ENCODE results near the gene AGMO. TPM values are rescaled to one million over a fixed set of nuclear protein-coding genes. Genes with fewer than 3 reads are reported as not detected.

AGMO gene
- polyA plus RNA-seq, 3 donors, result not detected

DNA sequence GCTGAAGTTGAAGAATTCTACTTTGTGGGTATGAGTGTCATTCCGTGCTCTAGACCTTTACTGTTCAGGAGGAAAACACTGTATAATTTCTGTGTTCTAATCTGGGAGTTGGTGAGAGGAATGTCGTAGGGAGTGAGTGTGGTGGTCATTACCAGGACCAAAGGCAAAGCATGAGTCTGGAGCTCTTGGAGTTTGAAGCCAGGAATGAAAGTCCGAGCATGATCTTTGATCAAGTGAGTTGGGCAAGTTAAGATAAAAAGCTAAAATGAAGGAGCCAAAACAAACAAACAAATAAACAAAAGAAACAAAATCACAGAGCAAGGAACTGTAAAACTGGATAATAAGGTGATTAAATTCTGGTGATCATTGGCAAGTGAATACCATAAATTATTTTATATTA is 161.4 kb downstream of the AGMO start:
- no peak overlapping the region for H3K4me2 ChIP-seq (replicated peaks; ENCODE audit: extremely low read depth, low read length, poor library complexity, severe bottlenecking)
- 94% methylated on average over 2 of the region's 3 CpGs for WGBS (ENCODE audit: insufficient coverage)
- Mint-ChIP-seq H3K27me3 (ENCODE audit: low read depth in 3 of 3) (peaks cover 0 to 2% (median 0%) of the 10 kb centered on the region in 3 donors), H3K27ac (no peak overlapping the region), H3K4me1 (no peaks in the 10 kb centered on the region), H3K36me3 (no peaks in the 10 kb centered on the region), H3K9me3 (peaks cover 7 to 17% (median 14%) of the 10 kb centered on the region in 7 donors), H3K4me3 (no peak overlapping the region)
- H3K4me3 ChIP-seq (replicated peaks in 1 of 3; ENCODE audit: low read depth in 2 of 3, low read length in 3 of 3), result no peak overlapping the region
- no peaks in the 10 kb centered on the region for H3K36me3 ChIP-seq (replicated peaks in 1 of 2; ENCODE audit: control insufficient read depth in 1 of 2, insufficient read depth in 2 of 2, low read length in 2 of 2)
- no peak for DNase-seq
- no peak overlapping the region for H2AFZ ChIP-seq (ENCODE audit: insufficient read depth, low read depth, low read length, poor library complexity, severe bottlenecking)
- no peak for TF ChIP-seq CTCF (IDR thresholded peaks at IDR 0.05)
- no peak overlapping the region for H3K27ac ChIP-seq (ENCODE audit: low read depth in 1 of 2, low read length in 2 of 2)
- intact Hi-C loops (cut with micrococcal nuclease), result no loop called here
- H3K9me3 ChIP-seq (replicated peaks in 1 of 2; ENCODE audit: control insufficient read depth in 1 of 2, insufficient read depth in 1 of 2, low read length in 2 of 2), result peaks cover 21 to 22% of the 10 kb centered on the region in 2 donors
- H3K27me3 ChIP-seq (ENCODE audit: control insufficient read depth in 2 of 2, insufficient read depth in 2 of 2, low read length in 2 of 2), result no peaks in the 10 kb centered on the region
- H3K79me2 ChIP-seq (ENCODE audit: insufficient read depth, low read length), result no peaks in the 10 kb centered on the region
- H4K20me1 ChIP-seq (ENCODE audit: insufficient read depth, low read length), result no peaks in the 10 kb centered on the region
- no peak overlapping the region for H3K9ac ChIP-seq (ENCODE audit: insufficient read depth, low read length, poor library complexity, severe bottlenecking)
- H3K4me1 ChIP-seq (ENCODE audit: control insufficient read depth in 1 of 2, insufficient read depth in 2 of 2, low read length in 2 of 2), result no peaks in the 10 kb centered on the region

DNA sequence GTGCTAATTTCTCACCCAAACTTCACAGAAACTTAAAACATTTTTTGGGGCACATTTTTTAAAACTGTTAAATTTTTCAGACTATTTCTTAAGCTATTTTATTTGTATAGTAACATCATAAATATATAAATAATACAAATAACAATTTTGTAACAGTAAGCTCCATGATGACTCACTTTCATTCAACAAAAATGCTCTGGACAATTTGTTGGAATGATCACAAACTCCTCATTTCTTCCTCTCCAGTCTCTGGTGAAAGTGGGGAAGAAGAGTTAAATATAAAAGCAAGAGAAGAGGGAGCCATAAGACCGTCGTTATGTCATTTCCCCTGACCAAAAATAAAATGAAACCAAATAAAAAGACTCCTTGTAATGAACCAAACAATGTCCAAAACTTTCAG is 162.4 kb downstream of the AGMO start:
- no peak for TF ChIP-seq CTCF (IDR thresholded peaks at IDR 0.05)
- H3K36me3 ChIP-seq (replicated peaks in 1 of 2; ENCODE audit: control insufficient read depth in 1 of 2, insufficient read depth in 2 of 2, low read length in 2 of 2), result no peaks in the 10 kb centered on the region
- H4K20me1 ChIP-seq (ENCODE audit: insufficient read depth, low read length), result no peaks in the 10 kb centered on the region
- no peak overlapping the region for H3K4me2 ChIP-seq (replicated peaks; ENCODE audit: extremely low read depth, low read length, poor library complexity, severe bottlenecking)
- DNase-seq, result no peak
- H3K9me3 ChIP-seq (replicated peaks in 1 of 2; ENCODE audit: control insufficient read depth in 1 of 2, insufficient read depth in 1 of 2, low read length in 2 of 2), result peaks cover 21 to 22% of the 10 kb centered on the region in 2 donors
- H3K27ac ChIP-seq (ENCODE audit: low read depth in 1 of 2, low read length in 2 of 2), result no peak overlapping the region
- Mint-ChIP-seq H3K4me3 (no peak overlapping the region), H3K36me3 (no peaks in the 10 kb centered on the region), H3K27ac (no peak overlapping the region), H3K9me3 (peaks cover 7 to 17% (median 14%) of the 10 kb centered on the region in 7 donors), H3K4me1 (no peaks in the 10 kb centered on the region), H3K27me3 (ENCODE audit: low read depth in 3 of 3) (peaks cover 0 to 2% (median 0%) of the 10 kb centered on the region in 3 donors)
- H3K4me3 ChIP-seq (replicated peaks in 1 of 3; ENCODE audit: low read depth in 2 of 3, low read length in 3 of 3), result no peak overlapping the region
- H3K27me3 ChIP-seq (ENCODE audit: control insufficient read depth in 2 of 2, insufficient read depth in 2 of 2, low read length in 2 of 2), result no peaks in the 10 kb centered on the region
- H3K4me1 ChIP-seq (ENCODE audit: control insufficient read depth in 1 of 2, insufficient read depth in 2 of 2, low read length in 2 of 2), result no peaks in the 10 kb centered on the region
- WGBS (ENCODE audit: insufficient coverage), result no CpG with 5 or more reads among the region's 2 CpGs
- H2AFZ ChIP-seq (ENCODE audit: insufficient read depth, low read depth, low read length, poor library complexity, severe bottlenecking), result no peak overlapping the region
- H3K9ac ChIP-seq (ENCODE audit: insufficient read depth, low read length, poor library complexity, severe bottlenecking), result no peak overlapping the region
- H3K79me2 ChIP-seq (ENCODE audit: insufficient read depth, low read length), result no peaks in the 10 kb centered on the region
- intact Hi-C loops (cut with micrococcal nuclease), result no loop called here
